ENCODE data around the gene HAGHL.

Gene HAGHL

DNA sequence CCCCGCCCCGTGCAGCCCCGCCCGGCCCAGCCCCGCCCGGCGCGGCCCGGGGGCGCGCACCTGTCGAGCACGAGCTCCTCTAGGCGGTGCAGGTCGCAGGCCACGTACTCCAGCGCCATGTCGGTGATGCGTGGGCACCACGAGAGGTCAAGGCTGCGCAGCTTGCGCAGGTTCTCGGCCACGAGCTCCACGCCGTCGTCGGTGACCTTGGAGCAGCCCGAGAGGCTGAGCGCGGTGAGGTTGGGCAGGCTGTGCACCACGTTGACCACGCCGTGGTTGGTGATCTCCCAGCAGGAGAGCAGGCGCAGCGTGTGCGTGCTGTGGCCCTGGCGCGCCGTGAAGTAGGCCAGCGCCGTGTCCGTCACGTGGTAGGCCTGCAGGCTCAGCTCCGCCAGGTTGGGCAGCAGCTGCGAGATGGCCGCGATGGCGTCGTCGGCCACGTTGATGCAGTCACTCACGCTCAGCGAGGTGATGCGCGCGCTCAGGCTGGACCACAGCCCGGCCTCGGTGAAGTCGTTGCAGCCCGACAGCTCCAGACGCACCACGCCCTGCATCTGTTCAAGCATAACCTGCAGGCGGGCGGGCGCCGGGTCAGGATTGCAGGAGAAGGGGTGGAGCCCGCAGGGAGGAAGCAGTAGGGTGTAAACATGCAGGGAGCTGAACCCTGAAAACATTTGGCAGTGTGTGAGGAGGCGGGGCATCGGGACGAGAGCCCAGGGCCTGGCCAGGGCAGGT lies 31.4 kb upstream of the HAGHL start:
- Mint-ChIP-seq H3K27ac (peak overlapping the region; percentile 57), H3K4me1 (ENCODE audit: low read depth) (peaks cover 31% of the 10 kb centered on the region), H3K27me3 (peaks cover 3% of the 10 kb centered on the region), H3K36me3 (ENCODE audit: low read depth) (no peaks in the 10 kb centered on the region), H3K4me3 (peak overlapping the region; percentile 69), H3K9me3 (no peaks in the 10 kb centered on the region)
- DNase-seq: peak; percentile 84

DNA sequence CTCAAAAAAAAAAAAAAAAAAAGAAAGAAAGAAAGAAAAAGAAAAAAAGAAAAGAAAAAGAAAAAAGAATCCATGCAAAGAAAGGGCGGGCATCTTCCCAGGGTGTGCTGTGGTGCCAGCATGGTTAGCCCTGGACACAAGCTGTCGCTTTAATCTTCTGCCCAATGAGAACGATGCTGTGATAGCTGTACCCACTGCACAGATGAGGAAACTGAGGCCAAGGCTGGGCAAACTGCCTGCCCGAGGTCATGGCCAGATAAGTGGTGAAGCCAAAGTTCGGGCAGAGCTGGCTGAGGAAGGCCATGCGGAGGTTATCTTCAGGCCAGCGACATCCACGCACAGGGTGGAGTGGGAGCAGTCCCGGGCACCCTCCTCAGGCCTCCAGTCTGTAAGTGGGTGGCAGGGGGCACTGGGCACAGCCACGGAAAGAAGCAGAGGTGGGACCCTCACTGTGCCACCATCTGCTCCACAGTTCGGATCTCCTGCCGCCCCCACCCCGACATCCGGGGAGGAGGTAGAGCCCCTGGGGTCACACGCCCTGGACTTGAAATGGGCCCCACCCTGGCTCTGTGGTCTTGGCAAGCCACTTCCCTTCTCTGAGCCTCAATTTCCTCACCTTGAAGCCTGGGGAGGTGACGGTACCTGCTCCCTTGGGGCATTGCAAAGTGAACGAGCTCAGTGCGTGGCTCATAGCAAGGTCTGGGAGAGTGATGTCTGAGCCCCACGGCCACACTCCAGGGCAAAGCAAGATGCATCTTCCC lies 27.8 kb upstream of the HAGHL start:
- no peak overlapping the region for H3K4me3 Mint-ChIP-seq
- no peak for DNase-seq
- no peaks in the 10 kb centered on the region for H3K36me3 Mint-ChIP-seq (ENCODE audit: low read depth)
- H3K27ac Mint-ChIP-seq: no peak overlapping the region
- H3K27me3 Mint-ChIP-seq: peaks cover 34% of the 10 kb centered on the region
- peaks cover 27% of the 10 kb centered on the region for H3K4me1 Mint-ChIP-seq (ENCODE audit: low read depth)
- no peaks in the 10 kb centered on the region for H3K9me3 Mint-ChIP-seq

DNA sequence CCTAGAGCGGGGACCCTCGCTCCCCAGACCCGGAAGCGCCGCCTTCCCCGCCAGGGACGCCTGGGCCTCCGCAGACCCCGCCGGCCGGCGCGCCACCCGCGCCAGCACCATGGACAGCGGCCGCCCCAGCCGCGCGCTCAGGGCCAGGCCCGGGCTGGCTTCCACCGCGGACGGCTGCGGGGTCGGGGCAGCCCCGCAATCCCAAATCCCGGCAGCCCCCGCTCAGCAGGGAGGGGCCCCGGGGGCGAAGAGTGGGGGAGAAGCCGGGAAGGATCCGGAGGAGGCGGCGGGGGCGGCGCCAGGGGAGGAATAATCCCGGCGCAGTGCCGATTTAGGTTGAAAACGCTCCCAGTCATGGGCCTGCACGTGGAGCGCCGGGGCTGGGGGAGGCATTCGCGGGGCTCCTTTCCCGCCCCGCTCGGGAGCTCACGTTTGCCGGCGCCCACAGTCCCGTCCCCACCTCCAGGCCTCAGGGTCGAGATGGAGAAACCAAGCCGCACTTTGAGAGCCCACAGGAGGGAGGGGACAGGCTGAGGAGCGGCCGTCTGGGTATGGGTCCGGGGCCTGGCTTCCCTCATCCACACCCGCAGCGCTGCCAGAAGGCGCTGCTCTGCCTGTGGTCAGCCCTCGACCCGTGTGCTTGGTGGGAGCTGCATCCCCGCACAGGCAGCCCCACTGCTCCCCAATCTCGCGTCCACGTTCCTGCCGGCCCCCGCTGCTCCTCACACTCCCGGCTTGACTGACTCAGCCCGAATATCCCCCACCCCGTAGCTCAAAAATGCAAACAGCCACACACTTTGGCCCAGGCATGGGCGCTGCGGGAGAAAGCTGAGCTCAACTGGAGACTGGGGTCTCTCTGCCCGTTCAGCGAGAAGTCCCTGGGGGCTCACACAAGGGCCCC lies 26.0 kb upstream of the HAGHL start:
- Mint-ChIP-seq H3K27ac (no peak overlapping the region), H3K4me1 (ENCODE audit: low read depth) (peaks cover 18% of the 10 kb centered on the region), H3K9me3 (no peaks in the 10 kb centered on the region), H3K36me3 (ENCODE audit: low read depth) (no peaks in the 10 kb centered on the region), H3K27me3 (peaks cover 42% of the 10 kb centered on the region), H3K4me3 (no peak overlapping the region)
- DNase-seq: peak; percentile 75

DNA sequence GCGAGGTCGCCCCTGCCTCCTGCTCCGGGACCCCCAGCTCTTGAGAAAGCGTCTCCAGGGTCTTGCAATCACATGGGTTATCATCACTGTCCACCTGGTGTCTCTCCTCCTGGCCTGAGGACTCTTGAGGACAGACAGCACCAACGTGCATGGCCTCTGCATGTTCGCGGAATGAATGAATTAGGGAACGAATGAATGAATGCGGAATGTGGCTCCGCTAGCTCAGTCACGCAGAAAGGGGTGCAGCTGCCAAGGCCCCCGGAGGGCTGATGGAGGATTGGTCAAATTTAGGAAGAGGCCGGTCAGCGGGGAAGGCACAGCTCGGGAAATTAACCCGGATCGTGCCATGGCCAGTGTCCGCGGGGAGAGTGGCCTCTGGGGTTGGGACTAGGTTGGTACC lies 24.6 kb upstream of the HAGHL start:
- DNase-seq: no peak
- H3K27me3 Mint-ChIP-seq: peaks cover 54% of the 10 kb centered on the region
- peaks cover 15% of the 10 kb centered on the region for H3K4me1 Mint-ChIP-seq (ENCODE audit: low read depth)
- no peak overlapping the region for H3K4me3 Mint-ChIP-seq
- no peak overlapping the region for H3K27ac Mint-ChIP-seq
- H3K9me3 Mint-ChIP-seq: no peaks in the 10 kb centered on the region
- no peaks in the 10 kb centered on the region for H3K36me3 Mint-ChIP-seq (ENCODE audit: low read depth)

DNA sequence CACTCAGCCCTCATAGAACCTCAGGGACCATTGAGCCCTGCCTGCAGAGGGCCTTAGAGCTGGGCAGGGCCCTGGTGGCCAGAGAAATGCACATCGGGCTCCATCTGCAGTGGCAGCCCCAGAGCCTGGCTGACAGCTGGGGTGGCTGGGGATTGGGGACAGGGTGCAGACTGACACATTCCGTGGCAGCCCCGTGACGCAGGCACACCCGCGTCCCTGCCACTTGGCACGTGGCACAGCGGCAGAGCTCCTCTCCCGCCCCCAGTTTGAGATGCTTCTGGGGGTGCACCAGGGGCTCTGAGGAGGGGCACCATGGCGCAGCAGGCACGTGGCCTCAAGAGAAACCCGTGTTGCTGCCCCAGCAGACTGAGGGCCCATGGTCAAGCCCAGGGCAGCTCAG lies 23.5 kb upstream of the HAGHL start:
- Mint-ChIP-seq H3K36me3 (ENCODE audit: low read depth) (no peaks in the 10 kb centered on the region), H3K27ac (no peak overlapping the region), H3K4me3 (no peak overlapping the region), H3K9me3 (no peaks in the 10 kb centered on the region), H3K27me3 (peaks cover 63% of the 10 kb centered on the region), H3K4me1 (ENCODE audit: low read depth) (peaks cover 15% of the 10 kb centered on the region)
- DNase-seq: no peak

DNA sequence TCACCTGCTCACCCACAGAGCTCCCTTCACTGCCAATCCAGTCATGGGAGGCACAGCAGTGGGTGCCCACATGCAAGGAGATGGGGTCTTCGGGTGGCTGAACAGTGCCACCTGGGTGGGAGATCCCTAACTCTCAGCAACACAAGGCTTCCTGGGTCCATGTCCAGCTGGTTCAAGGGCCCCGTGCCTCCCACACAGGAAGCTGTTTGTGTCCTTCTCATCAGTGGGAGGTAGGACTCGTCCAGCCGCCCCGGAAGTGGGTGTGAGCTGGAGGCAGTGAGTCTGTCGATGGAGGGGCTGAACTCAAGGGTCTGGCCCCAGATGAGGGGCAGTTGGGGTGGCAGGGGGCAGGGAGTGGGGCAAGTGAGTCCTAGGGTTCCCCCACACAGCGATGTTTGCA lies 22.9 kb upstream of the HAGHL start:
- DNase-seq: no peak
- Mint-ChIP-seq H3K27me3 (peaks cover 69% of the 10 kb centered on the region), H3K36me3 (ENCODE audit: low read depth) (no peaks in the 10 kb centered on the region), H3K4me1 (ENCODE audit: low read depth) (peaks cover 12% of the 10 kb centered on the region), H3K4me3 (no peak overlapping the region), H3K27ac (no peak overlapping the region), H3K9me3 (no peaks in the 10 kb centered on the region)

DNA sequence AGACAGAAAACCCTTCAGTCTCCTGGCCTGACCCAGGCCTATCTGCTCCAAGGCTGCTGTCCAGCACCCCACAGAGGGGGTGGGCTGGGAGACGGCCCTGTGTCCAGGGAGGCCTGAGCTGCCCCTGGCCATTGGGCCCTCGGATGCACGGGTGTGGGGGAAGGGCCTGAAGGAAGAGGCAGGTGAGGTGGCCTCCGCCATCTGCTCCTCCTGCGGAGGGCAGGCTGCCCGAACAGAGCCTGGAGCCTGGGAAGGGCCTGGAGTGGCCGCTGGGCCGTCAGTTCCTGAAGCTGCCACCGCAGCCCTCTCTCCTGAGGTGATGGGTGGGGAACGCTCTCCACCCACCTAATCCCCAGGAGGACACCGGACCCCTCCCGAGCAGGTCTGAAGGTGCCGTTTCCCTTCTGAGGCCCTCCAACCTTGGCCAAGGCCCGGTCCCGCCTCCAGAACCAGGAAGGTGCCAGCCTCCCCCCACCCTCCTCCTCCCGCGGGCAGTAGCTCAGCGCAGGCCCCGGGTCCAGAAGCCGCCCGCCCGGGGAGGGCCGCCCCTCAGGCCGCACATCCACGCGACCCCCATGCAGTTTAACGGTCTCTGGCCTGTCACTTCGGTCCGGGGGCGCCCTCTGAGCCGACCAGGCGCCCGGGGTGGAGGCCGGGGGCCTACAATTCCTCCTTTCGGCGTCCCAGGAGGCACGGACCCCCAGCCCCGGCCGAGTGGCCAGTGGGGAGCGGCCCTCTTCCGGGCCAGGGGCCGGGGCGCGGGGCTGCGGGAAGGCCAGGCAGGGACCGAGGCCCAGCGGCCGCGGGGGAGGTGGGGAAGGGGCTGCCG lies 22.1 kb upstream of the HAGHL start:
- DNase-seq: no peak
- Mint-ChIP-seq H3K4me1 (ENCODE audit: low read depth) (peaks cover 7% of the 10 kb centered on the region), H3K4me3 (no peak overlapping the region), H3K27me3 (peaks cover 76% of the 10 kb centered on the region), H3K9me3 (no peaks in the 10 kb centered on the region), H3K27ac (no peak overlapping the region), H3K36me3 (ENCODE audit: low read depth) (no peaks in the 10 kb centered on the region)

DNA sequence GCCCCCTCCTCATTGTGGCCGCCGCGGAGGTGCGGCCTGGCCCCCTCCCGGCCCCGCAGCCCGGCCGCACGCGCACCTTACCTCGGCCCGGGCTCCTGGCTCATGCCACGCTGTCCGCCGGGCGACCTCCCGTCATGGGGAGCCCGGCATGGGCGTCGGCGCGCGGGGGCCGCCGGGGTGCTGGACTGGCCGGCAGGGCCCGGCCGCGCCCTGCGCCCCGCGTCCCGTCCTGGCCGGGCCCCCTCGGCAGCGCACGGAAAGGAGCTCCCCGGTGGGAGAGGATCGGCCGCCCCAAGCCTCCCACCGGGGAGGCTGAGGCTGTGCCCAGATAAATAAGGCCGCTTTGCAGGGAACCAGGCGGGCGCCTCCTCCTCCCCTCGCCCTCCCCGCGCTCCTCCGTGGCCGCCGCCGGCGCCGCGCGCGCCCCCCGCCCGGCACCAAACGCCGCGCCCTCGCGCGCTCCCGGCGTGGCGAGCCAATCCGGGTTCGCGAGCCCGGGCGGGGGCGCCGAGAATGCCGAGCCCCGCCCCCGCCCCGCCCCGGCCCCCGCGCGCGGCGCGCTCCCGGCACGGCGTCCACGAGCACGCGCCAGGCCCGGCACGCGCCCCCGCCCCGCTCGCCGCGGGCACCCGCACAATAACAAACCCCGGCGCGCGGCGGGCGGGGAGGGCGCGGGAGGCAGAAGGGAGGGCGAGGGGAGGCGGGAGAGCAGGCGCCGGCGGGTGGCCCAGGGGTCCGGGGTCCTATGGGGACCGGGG lies 21.3 kb upstream of the HAGHL start, which contains the start of gene FBXL16:
Gene FBXL16 (minus strand): TSS at position 371 of the 758 bp plus-strand sequence. CDS start 8,396 bp downstream, outside the sequence.
- Mint-ChIP-seq H3K4me3 (no peak within 1 kb of the TSS), H3K27me3 (peaks cover 82% of the 10 kb centered on the region), H3K9me3 (no peaks in the 10 kb centered on the region), H3K27ac (no peak within 1 kb of the TSS), H3K4me1 (ENCODE audit: low read depth) (peaks cover 4% of the 10 kb centered on the region), H3K36me3 (ENCODE audit: low read depth) (no peaks in the 10 kb centered on the region)
- DNase-seq: no peak

DNA sequence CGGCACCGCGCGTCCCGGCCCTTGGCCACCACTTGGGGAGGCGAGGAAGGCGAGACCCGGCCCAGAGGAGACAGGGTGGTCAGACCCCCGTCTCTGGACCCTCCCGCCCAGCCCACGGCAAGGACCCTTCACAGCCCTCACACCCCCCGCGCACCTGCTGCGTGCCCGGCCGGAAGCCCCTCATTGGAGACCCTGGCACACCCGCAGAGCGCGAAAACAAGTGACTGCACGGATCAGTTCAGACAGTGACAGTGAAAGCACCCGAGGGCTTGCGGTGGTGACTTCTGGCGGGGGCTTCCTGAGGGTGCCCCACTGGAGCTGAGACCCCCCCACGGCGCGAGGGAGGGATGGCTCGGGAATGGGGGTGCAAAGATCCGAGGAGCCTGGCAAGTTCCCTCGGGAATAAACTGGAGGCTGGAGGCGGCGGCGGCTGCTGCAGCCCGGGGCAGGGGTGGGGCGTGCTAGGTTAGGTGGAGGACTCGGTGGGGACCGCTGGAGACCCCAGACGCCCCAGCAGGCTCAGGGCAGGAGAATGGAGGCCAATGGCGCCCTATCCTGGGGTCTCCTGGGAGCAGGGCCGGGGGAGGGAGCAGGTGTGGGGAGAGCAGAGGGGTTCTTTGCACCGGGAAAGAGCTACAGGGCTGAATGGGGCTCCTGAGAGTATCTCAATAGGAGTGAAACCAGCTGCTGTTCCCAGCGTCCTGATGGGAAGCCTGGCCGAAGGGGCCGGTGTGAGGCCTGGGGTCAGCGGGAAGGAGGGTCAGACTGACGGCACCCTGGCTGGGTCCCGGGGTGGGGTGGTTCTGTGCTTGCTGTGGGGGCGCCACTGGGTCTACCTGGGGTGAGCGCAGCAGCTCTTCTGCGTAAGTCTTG lies 20.5 kb upstream of the HAGHL start:
- Mint-ChIP-seq H3K4me3 (no peak overlapping the region), H3K9me3 (no peaks in the 10 kb centered on the region), H3K36me3 (ENCODE audit: low read depth) (no peaks in the 10 kb centered on the region), H3K4me1 (ENCODE audit: low read depth) (peaks cover 2% of the 10 kb centered on the region), H3K27ac (no peak overlapping the region), H3K27me3 (peaks cover 83% of the 10 kb centered on the region)
- DNase-seq: no peak

DNA sequence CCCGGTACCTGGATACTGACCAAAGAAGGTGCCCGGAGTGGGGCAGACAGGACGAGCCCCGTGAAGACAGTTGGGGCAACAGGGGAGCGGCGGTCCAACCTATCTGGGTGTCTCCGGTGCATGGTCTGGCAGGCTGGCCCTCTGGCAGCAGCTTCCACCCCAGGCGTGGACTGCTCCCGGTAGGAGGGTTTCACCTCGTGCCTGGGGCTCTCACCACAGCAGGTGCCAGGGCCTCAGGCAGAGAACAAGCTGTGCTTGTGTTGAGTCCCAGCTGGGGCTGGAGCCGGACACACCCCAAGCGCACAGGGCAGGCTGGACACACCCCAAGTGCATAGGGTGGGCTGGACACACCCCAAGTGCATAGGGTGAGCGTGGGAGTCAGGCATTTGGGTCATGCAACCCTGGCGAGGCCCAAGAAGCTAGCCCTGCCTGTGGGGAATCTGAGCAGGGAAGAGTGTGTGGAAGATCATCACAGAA lies 19.8 kb upstream of the HAGHL start:
- peaks cover 2% of the 10 kb centered on the region for H3K4me1 Mint-ChIP-seq (ENCODE audit: low read depth)
- DNase-seq: no peak
- H3K36me3 Mint-ChIP-seq (ENCODE audit: low read depth): no peaks in the 10 kb centered on the region
- H3K27ac Mint-ChIP-seq: no peak overlapping the region
- H3K9me3 Mint-ChIP-seq: no peaks in the 10 kb centered on the region
- peaks cover 77% of the 10 kb centered on the region for H3K27me3 Mint-ChIP-seq
- H3K4me3 Mint-ChIP-seq: no peak overlapping the region

DNA sequence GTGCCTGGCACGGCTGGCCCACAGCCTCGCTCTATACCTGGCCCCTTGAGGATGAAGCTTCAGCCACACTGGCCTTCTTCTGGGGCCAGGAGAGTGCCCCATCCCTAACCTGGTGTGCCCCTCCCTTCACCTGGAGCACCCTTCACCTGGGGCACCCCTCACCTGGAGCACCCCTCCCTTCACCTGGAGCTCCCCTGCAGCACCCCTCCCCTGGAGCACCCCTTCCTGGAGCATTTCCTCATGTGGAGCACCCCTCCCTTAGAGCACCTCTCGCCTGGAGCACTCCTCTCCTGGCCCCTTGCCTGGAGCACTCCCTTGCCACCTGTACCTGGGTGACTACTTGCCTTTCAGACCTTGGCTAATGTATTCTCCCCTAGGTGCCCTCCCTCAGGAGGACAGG lies 18.9 kb upstream of the HAGHL start:
- H3K9me3 Mint-ChIP-seq: no peaks in the 10 kb centered on the region
- H3K36me3 Mint-ChIP-seq (ENCODE audit: low read depth): no peaks in the 10 kb centered on the region
- no peak overlapping the region for H3K4me3 Mint-ChIP-seq
- DNase-seq: no peak
- H3K4me1 Mint-ChIP-seq (ENCODE audit: low read depth): peaks cover 4% of the 10 kb centered on the region
- no peak overlapping the region for H3K27ac Mint-ChIP-seq
- peaks cover 73% of the 10 kb centered on the region for H3K27me3 Mint-ChIP-seq

DNA sequence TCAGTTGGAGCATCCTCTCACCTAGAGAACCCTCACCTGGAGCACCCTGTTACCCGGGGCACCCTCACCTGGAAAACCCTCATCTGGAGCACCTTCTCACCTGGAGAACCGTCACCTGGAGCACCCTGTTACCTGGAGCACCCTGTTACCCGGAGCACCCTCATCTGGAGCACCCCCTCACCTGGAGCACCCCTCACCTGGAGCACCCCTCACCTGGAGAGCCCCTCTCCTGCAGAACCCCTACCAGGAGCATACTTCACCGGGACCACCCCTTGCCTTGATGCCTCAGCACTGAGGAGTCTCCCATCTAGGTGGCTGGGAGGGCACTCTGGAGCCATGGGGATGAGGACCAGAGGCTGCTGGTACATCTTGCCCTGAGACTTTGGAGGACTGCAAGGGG lies 17.9 kb upstream of the HAGHL start:
- Mint-ChIP-seq H3K4me3 (no peak overlapping the region), H3K27me3 (peaks cover 69% of the 10 kb centered on the region), H3K36me3 (ENCODE audit: low read depth) (no peaks in the 10 kb centered on the region), H3K9me3 (no peaks in the 10 kb centered on the region), H3K27ac (no peak overlapping the region), H3K4me1 (ENCODE audit: low read depth) (peaks cover 4% of the 10 kb centered on the region)
- DNase-seq: no peak
